Thoracic aorta endothelial cell (primary cell): ENCODE data around the gene GPR150. TPM values are rescaled to one million over a fixed set of nuclear protein-coding genes. Genes with fewer than 3 reads are reported as not detected.

Source experiments
- total RNA-seq: library from RNA; depleted of rRNA; stranded (reverse); fragments of >200 nt; gene quantifications from 2 replicates; pipeline ENCODE4 v1.2.3, GENCODE V29; 2012

GPR150 gene
- total RNA-seq, result 0.27 and 0.29 TPM in 2 replicates

GRCh38 chr5:95620030-95620869 lies at the start of gene GPR150:
GPR150 (plus strand) TSS chr5:95620087; CDS start chr5:95620276, 189 bp downstream.

GRCh38 chr5:95646569-95647431 lies 26.9 kb downstream of the GPR150 start, which contains the start of gene RFESD:
RFESD (plus strand) TSS chr5:95646777; CDS start chr5:95652272, 5,495 bp downstream.

Other genes with a start within 250 kb of the GPR150 start
- gene FAM81B, start 228.7 kb upstream of the GPR150 start, total RNA-seq, result not detected in 2 replicates
- 176 and 201 TPM in 2 replicates for gene SKIC3, start 65.1 kb upstream of the GPR150 start, total RNA-seq
- 13.0 and 14.1 TPM in 2 replicates for gene ARSK, start 65.0 kb upstream of the GPR150 start, total RNA-seq
- gene RFESD, start 26.7 kb downstream of the GPR150 start, total RNA-seq, result 1.2 and 1.7 TPM in 2 replicates
- gene SPATA9, start 62.9 kb downstream of the GPR150 start, total RNA-seq, result not detected in 2 replicates
- 111 and 213 TPM in 2 replicates for gene RHOBTB3, start 111.2 kb downstream of the GPR150 start, total RNA-seq
- gene GLRX, start 202.6 kb downstream of the GPR150 start, total RNA-seq, result 8.3 and 15.6 TPM in 2 replicates